HG03457 (cell line): ENCODE data around the gene LRRK1.

Experiments
- ATAC-seq: cut with Tn5 transposase; IDR thresholded peaks from one replicate; pipeline ENCODE4 v1.9.1; 2021; ENCODE audit warnings: moderate number of reproducible peaks; ENCODE audit not compliant: unreplicated experiment

LRRK1 gene

GRCh38 chr15:101020451-101020850, 101.3 kb downstream of the LRRK1 start:
- no peak for ATAC-seq

- no peak for ATAC-seq
Observed at GRCh38 chr15:101020945-101021344, 101.8 kb downstream of the LRRK1 start.

GRCh38 chr15:101022306-101022705, 103.1 kb downstream of the LRRK1 start:
- no peak for ATAC-seq

GRCh38 chr15:101022876-101023275, 103.7 kb downstream of the LRRK1 start:
- ATAC-seq = no peak

GRCh38 chr15:101023501-101024072, 104.4 kb downstream of the LRRK1 start:
- ATAC-seq = no peak

GRCh38 chr15:101024073-101024695, 105.0 kb downstream of the LRRK1 start:
- ATAC-seq = no peak

GRCh38 chr15:101024706-101025500, 105.7 kb downstream of the LRRK1 start:
- ATAC-seq = no peak

GRCh38 chr15:101025501-101025885, 106.3 kb downstream of the LRRK1 start:
- ATAC-seq = no peak

- ATAC-seq = no peak
Observed at GRCh38 chr15:101025896-101026631, 106.9 kb downstream of the LRRK1 start.

GRCh38 chr15:101026656-101027272, 107.6 kb downstream of the LRRK1 start:
- ATAC-seq = no peak

- ATAC-seq = no peak
Observed at GRCh38 chr15:101027273-101027901, 108.2 kb downstream of the LRRK1 start.

GRCh38 chr15:101027920-101028319, 108.8 kb downstream of the LRRK1 start:
- ATAC-seq = no peak

- no peak for ATAC-seq
Observed at GRCh38 chr15:101028321-101028720, 109.2 kb downstream of the LRRK1 start.

GRCh38 chr15:101028772-101029438, 109.7 kb downstream of the LRRK1 start:
- ATAC-seq = no peak

- no peak for ATAC-seq
Observed at GRCh38 chr15:101029971-101030661, 111.0 kb downstream of the LRRK1 start.

- no peak for ATAC-seq
Observed at GRCh38 chr15:101031213-101031612, 112.1 kb downstream of the LRRK1 start.

GRCh38 chr15:101033801-101034200, 114.6 kb downstream of the LRRK1 start:
- no peak for ATAC-seq

- no peak for ATAC-seq
Observed at GRCh38 chr15:101035611-101036010, 116.5 kb downstream of the LRRK1 start.

- ATAC-seq = no peak
Observed at GRCh38 chr15:101036189-101036588, 117.0 kb downstream of the LRRK1 start.
